Panc1 (cell line): ENCODE data around the gene ADCY3. TPM values are rescaled to one million over a fixed set of nuclear protein-coding genes. Genes with fewer than 3 reads are reported as not detected.

Experiments
- ATAC-seq: fragments of 200-7000 bp; cut with Tn5 transposase; 2 replicates; pipeline ENCODE4 v1.9.1; 2020; ENCODE audit warnings: mild to moderate bottlenecking, moderate library complexity
- BruUV-seq: library from RNA; stranded (reverse); fragments of 400-500 nt; replicated peaks from 2 replicates; lab custom pipeline; 2021; lab: Mats Ljungman, UMichigan
- CTCF ChIA-PET: fragments of 300-600 bp; sonication (Branson Sonifier 250); formaldehyde crosslinking; loops from one replicate; lab custom pipeline; 2022; ENCODE audit warnings: antibody characterized with exemption; lab: Charles Lee
- POLR2A ChIA-PET: fragments of 300-600 bp; sonication (Branson Sonifier 250); formaldehyde crosslinking; loops from one replicate; lab custom pipeline; 2022; ENCODE audit warnings: antibody characterized with exemption; lab: Charles Lee
- DNase-seq: peaks from one replicate; pipeline ENCODE4 v3.0.0-alpha.2; 2010; ENCODE audit warnings: low read depth, low spot score
- H3K27ac ChIP-seq: 2 replicates; pipeline ENCODE4 v1.5.1; 2011; ENCODE audit warnings: mild to moderate bottlenecking, low read length, inconsistent platforms
- H3K27me3 ChIP-seq: fragments of 200-500 bp; sonication (Bioruptor generic); 2 replicates; pipeline ENCODE4 v1.6.0; 2014; ENCODE audit warnings: low read length, inconsistent platforms; ENCODE audit not compliant: control insufficient read depth, insufficient read depth
- H3K36me3 ChIP-seq: fragments of 200-500 bp; sonication (Bioruptor generic); 2 replicates; pipeline ENCODE4 v1.5.1; 2014; ENCODE audit warnings: inconsistent platforms, mild to moderate bottlenecking, low read length, moderate library complexity; ENCODE audit not compliant: control insufficient read depth, insufficient read depth
- H3K4me1 ChIP-seq: 2 replicates; pipeline ENCODE4 v1.5.1; 2011; ENCODE audit warnings: inconsistent platforms, mild to moderate bottlenecking, low read length, moderate library complexity; ENCODE audit not compliant: control insufficient read depth, insufficient read depth
- H3K4me3 ChIP-seq, 2 experiments: 2 replicates each; pipeline ENCODE4 v1.5.1; 2011 to 2012; ENCODE audit warnings: low read depth in 2 of 2, low read length in 2 of 2, mild to moderate bottlenecking in 2 of 2, inconsistent platforms in 1 of 2, moderate library complexity in 1 of 2
- H3K9me3 ChIP-seq: fragments of 200-500 bp; sonication (Bioruptor generic); 2 replicates; pipeline ENCODE4 v1.5.1; 2014; ENCODE audit warnings: low read depth, mild to moderate bottlenecking, inconsistent platforms, low read length, moderate library complexity; ENCODE audit not compliant: control insufficient read depth, insufficient read depth
- CTCF ChIP-seq: fragments of 450-650 bp; IDR thresholded peaks from 2 replicates; pipeline ENCODE4 v1.5.1; 2017; ENCODE audit warnings: mild to moderate bottlenecking
- POLR2AphosphoS5 ChIP-seq: IDR thresholded peaks from 2 replicates; pipeline ENCODE4 v1.6.1; 2012; ENCODE audit warnings: mild to moderate bottlenecking, low read depth, low read length, moderate library complexity
- SIN3A ChIP-seq: IDR thresholded peaks from 2 replicates; pipeline ENCODE4 v1.6.1; 2012; ENCODE audit warnings: low read depth, mild to moderate bottlenecking, low read length, moderate library complexity, borderline replicate concordance; ENCODE audit not compliant: insufficient read depth
- TCF7L2 ChIP-seq: IDR thresholded peaks from 2 replicates; pipeline ENCODE4 v1.6.1; 2011; ENCODE audit warnings: mild to moderate bottlenecking, low read depth, low read length, inconsistent platforms
- in situ Hi-C: cut with HindIII; loops from 2 replicates; pipeline ENCODE4 v1.10.0; 2016; ENCODE audit warnings: low sequenced_read_pairs, low pct_unique_long_range_greater_than_20kb
- intact Hi-C: fragments of 100-400 bp; cut with micrococcal nuclease; formaldehyde crosslinking; loops from one replicate; pipeline ENCODE4 v1.10.0; 2022; ENCODE audit not compliant: unreplicated experiment
- total RNA-seq: library from RNA; stranded (reverse); gene quantifications from one replicate; pipeline ENCODE4 v1.2.1, GENCODE V29; 2021; ENCODE audit not compliant: unreplicated experiment
- TF ChIP-seq, protein P1 (sequence below), 2 experiments: IDR thresholded peaks; 2 replicates each; pipeline ENCODE4 v1.6.1; 2011 to 2012; ENCODE audit warnings: low read depth in 2 of 2, control low read depth in 1 of 2, low read length in 1 of 2, mild to moderate bottlenecking in 1 of 2, moderate library complexity in 1 of 2; ENCODE audit not compliant: insufficient read depth in 1 of 2

The ADCY3 gene
- total RNA-seq, 1 experiment from 2014 or later: 34.1 TPM

DNA sequence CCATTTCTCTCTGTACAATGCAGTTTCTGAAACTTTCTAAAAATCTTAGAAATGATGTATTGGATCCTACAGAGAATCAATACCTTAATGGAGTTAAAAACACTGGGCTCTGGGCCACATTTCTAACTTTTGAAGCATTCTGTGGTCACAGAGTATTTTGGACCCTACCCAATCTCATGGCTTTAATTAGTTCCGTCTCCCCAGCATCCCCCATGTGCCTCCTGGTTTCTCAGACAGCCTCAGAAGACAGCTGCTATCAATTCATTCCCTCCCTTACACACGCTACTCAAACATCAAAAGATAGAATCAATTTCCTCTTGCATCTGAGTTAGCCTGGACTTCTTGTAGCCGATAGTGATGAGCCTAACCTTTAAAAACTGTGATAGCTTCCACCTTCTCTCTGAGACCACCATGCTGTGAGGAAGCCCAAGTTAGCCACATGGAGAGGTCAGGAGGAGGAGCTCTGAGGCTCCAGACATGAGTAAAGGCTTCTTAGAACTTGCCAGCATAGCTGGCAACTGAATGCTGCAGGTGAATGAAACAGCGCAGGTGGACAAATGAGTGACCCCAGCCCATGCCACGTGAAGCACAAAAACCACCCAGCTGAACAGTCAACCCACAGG, 10.4 kb downstream of the ADCY3 start:
- Histone ChIP-seq H3K4me3 (no peak overlapping the region), H3K36me3 (no peaks in the 10 kb centered on the region), H3K27ac (no peak overlapping the region), H3K9me3 (no peaks in the 10 kb centered on the region), H3K4me1 (no peaks in the 10 kb centered on the region), H3K27me3 (no peaks in the 10 kb centered on the region)
- DNase-seq (no peak), ATAC-seq (no peak)
- ChIA-PET CTCF (no interaction called here), POLR2A (no interaction called here)
- no TSS peak for BruUV-seq
- TF ChIP-seq, protein P1, sequence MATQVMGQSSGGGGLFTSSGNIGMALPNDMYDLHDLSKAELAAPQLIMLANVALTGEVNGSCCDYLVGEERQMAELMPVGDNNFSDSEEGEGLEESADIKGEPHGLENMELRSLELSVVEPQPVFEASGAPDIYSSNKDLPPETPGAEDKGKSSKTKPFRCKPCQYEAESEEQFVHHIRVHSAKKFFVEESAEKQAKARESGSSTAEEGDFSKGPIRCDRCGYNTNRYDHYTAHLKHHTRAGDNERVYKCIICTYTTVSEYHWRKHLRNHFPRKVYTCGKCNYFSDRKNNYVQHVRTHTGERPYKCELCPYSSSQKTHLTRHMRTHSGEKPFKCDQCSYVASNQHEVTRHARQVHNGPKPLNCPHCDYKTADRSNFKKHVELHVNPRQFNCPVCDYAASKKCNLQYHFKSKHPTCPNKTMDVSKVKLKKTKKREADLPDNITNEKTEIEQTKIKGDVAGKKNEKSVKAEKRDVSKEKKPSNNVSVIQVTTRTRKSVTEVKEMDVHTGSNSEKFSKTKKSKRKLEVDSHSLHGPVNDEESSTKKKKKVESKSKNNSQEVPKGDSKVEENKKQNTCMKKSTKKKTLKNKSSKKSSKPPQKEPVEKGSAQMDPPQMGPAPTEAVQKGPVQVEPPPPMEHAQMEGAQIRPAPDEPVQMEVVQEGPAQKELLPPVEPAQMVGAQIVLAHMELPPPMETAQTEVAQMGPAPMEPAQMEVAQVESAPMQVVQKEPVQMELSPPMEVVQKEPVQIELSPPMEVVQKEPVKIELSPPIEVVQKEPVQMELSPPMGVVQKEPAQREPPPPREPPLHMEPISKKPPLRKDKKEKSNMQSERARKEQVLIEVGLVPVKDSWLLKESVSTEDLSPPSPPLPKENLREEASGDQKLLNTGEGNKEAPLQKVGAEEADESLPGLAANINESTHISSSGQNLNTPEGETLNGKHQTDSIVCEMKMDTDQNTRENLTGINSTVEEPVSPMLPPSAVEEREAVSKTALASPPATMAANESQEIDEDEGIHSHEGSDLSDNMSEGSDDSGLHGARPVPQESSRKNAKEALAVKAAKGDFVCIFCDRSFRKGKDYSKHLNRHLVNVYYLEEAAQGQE (IDR thresholded peaks at IDR 0.05; ENCODE audit: insufficient read depth in 1 of 2, low read depth in 2 of 2, low read length in 1 of 2): no peak
- TF ChIP-seq TCF7L2: no peak
- no peak for TF ChIP-seq CTCF
- TF ChIP-seq POLR2AphosphoS5: no peak
- TF ChIP-seq SIN3A: no peak
- intact Hi-C loops (no loop called here), in situ Hi-C loops (no loop called here)

GRCh38 chr2:24908461-24908901, 11.6 kb downstream of the ADCY3 start:
- DNase-seq: no peak
- in situ Hi-C loops: no loop called here
- Histone ChIP-seq H3K27me3 (no peaks in the 10 kb centered on the region), H3K36me3 (no peaks in the 10 kb centered on the region), H3K27ac (no peak overlapping the region), H3K9me3 (no peaks in the 10 kb centered on the region), H3K4me3 (no peak overlapping the region), H3K4me1 (no peaks in the 10 kb centered on the region)
- intact Hi-C loops: no loop called here
- ChIA-PET CTCF (interaction anchor here (0.7 kb wide), 1 partner anchor 27 kb away, joined by 3 read pairs; no protein-coding TSS in a partner anchor), POLR2A (no interaction called here)
- no peak for TF ChIP-seq CTCF
- TF ChIP-seq TCF7L2: no peak
- TF ChIP-seq POLR2AphosphoS5: no peak
- TF ChIP-seq SIN3A: no peak
- TF ChIP-seq, protein P1 (IDR thresholded peaks at IDR 0.05; ENCODE audit: insufficient read depth in 1 of 2, low read depth in 2 of 2, low read length in 1 of 2): no peak
- ATAC-seq: no peak
- no TSS peak for BruUV-seq
